K562 (cell line): Measurements from ENCODE around the gene LLGL2. TPM values are rescaled to one million over a fixed set of nuclear protein-coding genes. Genes with fewer than 3 reads are reported as not detected.

Experiments
- CC2D1A ChIP-seq: fragments of 450-650 bp; IDR thresholded peaks from 2 replicates; pipeline ENCODE4 v1.6.1; 2017; ENCODE audit warnings: mild to moderate bottlenecking
- CREM ChIP-seq: IDR thresholded peaks from 2 replicates; pipeline ENCODE4 v1.6.1; 2014; ENCODE audit warnings: antibody characterized with exemption, low read depth
- DACH1 ChIP-seq: fragments of 450-650 bp; IDR thresholded peaks from 2 replicates; pipeline ENCODE4 v1.6.1; 2018; ENCODE audit not compliant: partially characterized antibody
- DLX4 ChIP-seq: fragments of 250-450 bp; sonication (Bioruptor Pico); IDR thresholded peaks from 2 replicates; pipeline ENCODE4 v1.6.1; 2021; ENCODE audit warnings: mild to moderate bottlenecking
- FOXA1 ChIP-seq: fragments of 450-650 bp; IDR thresholded peaks from 2 replicates; pipeline ENCODE4 v1.6.1; 2016; ENCODE audit warnings: mild to moderate bottlenecking, borderline replicate concordance
- FOXP1 ChIP-seq: sonication (generic); formaldehyde crosslinking; IDR thresholded peaks from 2 replicates; pipeline ENCODE4 v1.8.0; 2022; ENCODE audit warnings: mild to moderate bottlenecking, missing genetic modification reagents
- ILF3 ChIP-seq: fragments of 450-650 bp; IDR thresholded peaks from 2 replicates; pipeline ENCODE4 v1.6.1; 2018; ENCODE audit warnings: antibody characterized with exemption, mild to moderate bottlenecking, moderate library complexity, borderline replicate concordance
- JUND ChIP-seq, 2 experiments: IDR thresholded peaks; 2 replicates in 1 of 2; 3 replicates in 1 of 2; pipeline ENCODE4 v1.6.1; 2011; ENCODE audit warnings: borderline replicate concordance in 2 of 2, low read depth in 2 of 2, low read length in 2 of 2, improper control_type of control experiment in 1 of 2, missing biosample characterization in 1 of 2, missing genetic modification characterization in 1 of 2, missing genetic modification reagents in 1 of 2
- MAFK ChIP-seq: IDR thresholded peaks from 2 replicates; pipeline ENCODE4 v1.6.1; 2011; ENCODE audit warnings: low read length, improper control_type of control experiment
- NEUROD1 ChIP-seq: fragments of 150-350 bp; IDR thresholded peaks from 2 replicates; pipeline ENCODE4 v1.6.1; 2014; ENCODE audit warnings: borderline replicate concordance, low read length, low read depth; ENCODE audit not compliant: partially characterized antibody
- NRF1 ChIP-seq, 2 experiments: fragments of 450-650 bp; IDR thresholded peaks in 1 of 2; conservative IDR thresholded peaks in 1 of 2; 2 replicates each; pipeline ENCODE4 v1.6.1; 2014; ENCODE audit warnings: mild to moderate bottlenecking in 2 of 2
- PHB2 ChIP-seq: fragments of 450-650 bp; IDR thresholded peaks from 2 replicates; pipeline ENCODE4 v1.6.1; 2017; ENCODE audit warnings: low read depth
- POLR2G ChIP-seq: fragments of 200-400 bp; formaldehyde crosslinking; IDR thresholded peaks from 2 replicates; pipeline ENCODE4 v1.6.1; 2017; ENCODE audit warnings: low read depth, mild to moderate bottlenecking, antibody characterized with exemption, low read length, moderate library complexity
- PYGO2 ChIP-seq: fragments of 450-650 bp; IDR thresholded peaks from 2 replicates; pipeline ENCODE4 v1.6.1; 2016; ENCODE audit warnings: mild to moderate bottlenecking, missing genetic modification characterization, moderate library complexity, missing compliant biosample characterization
- SMARCE1 ChIP-seq: fragments of 450-650 bp; IDR thresholded peaks from 2 replicates; pipeline ENCODE4 v1.7.1; 2016; ENCODE audit warnings: mild to moderate bottlenecking
- SRSF1 ChIP-seq: fragments of 200-400 bp; formaldehyde crosslinking; IDR thresholded peaks from 2 replicates; pipeline ENCODE4 v1.6.1; 2017; ENCODE audit warnings: mild to moderate bottlenecking, low read depth, low read length, moderate library complexity
- SRSF9 ChIP-seq: fragments of 200-400 bp; formaldehyde crosslinking; IDR thresholded peaks from 2 replicates; pipeline ENCODE4 v1.6.1; 2017; ENCODE audit warnings: low read depth, low read length, borderline replicate concordance
- TAF7 ChIP-seq: fragments of 450-650 bp; IDR thresholded peaks from 2 replicates; pipeline ENCODE4 v1.6.1; 2016; ENCODE audit warnings: missing genetic modification characterization, missing compliant biosample characterization
- TOE1 ChIP-seq, 2 experiments: fragments of 450-650 bp in 1 of 2; sonication (generic) in 1 of 2; formaldehyde crosslinking in 1 of 2; IDR thresholded peaks; 2 replicates each; pipeline versions ENCODE4 v1.7.1 to v1.8.0; 2016 to 2022; ENCODE audit warnings: borderline replicate concordance in 2 of 2, mild to moderate bottlenecking in 2 of 2, antibody characterized with exemption in 1 of 2, inconsistent platforms in 1 of 2, low read depth in 1 of 2, missing genetic modification reagents in 1 of 2, moderate library complexity in 1 of 2
- ZNF146 ChIP-seq: IDR thresholded peaks from one replicate; pipeline ENCODE4 v1.6.1; 2018; ENCODE audit warnings: missing compliant biosample characterization; ENCODE audit not compliant: unreplicated experiment
- ZNF174 ChIP-seq: fragments of 250-450 bp; sonication (Bioruptor Pico); IDR thresholded peaks from 2 replicates; pipeline ENCODE4 v1.4.0; 2020; ENCODE audit warnings: mild to moderate bottlenecking
- ZNF224 ChIP-seq: sonication (generic); formaldehyde crosslinking; IDR thresholded peaks from 2 replicates; pipeline ENCODE4 v1.8.0; 2022; ENCODE audit warnings: mild to moderate bottlenecking, missing genetic modification reagents
- ZNF699 ChIP-seq: fragments of 250-450 bp; sonication (Bioruptor Pico); IDR thresholded peaks from 2 replicates; pipeline ENCODE4 v1.8.0; 2021; ENCODE audit warnings: mild to moderate bottlenecking, moderate library complexity; ENCODE audit not compliant: insufficient replicate concordance
- ZZZ3 ChIP-seq: fragments of 450-650 bp; IDR thresholded peaks from 2 replicates; pipeline ENCODE4 v1.6.1; 2016; ENCODE audit warnings: antibody characterized with exemption, mild to moderate bottlenecking, moderate library complexity
- polyA plus RNA-seq, 8 experiments: library from polyadenylated mRNA; depleted of rRNA in 4 of 8; stranded (reverse) in 5 of 8; unstranded in 3 of 8; fragments of >200 nt; fragmentation: Nextera tagmentation in 2 of 8; fragmentation: Illumina TruSeq in 1 of 8; extraction: Ambion mirVana in 2 of 8; extraction: Trizol in 1 of 8; gene quantifications; 2 replicates each; pipeline versions ENCODE4 v1.2.1 to v1.2.3, GENCODE V29; 2011 to 2014; ENCODE audit warnings: inconsistent platforms in 1 of 8, missing spikeins in 1 of 8
- total RNA-seq, 7 experiments: library from RNA; depleted of rRNA in 6 of 7; stranded (reverse); fragments of >200 nt in 6 of 7; fragmentation: Illumina TruSeq in 2 of 7; extraction: Trizol in 2 of 7; gene quantifications; 2 replicates each; pipeline versions ENCODE4 v1.2.1 to v1.2.3, GENCODE V29; 2011 to 2021; ENCODE audit warnings: low replicate concordance in 1 of 7
- TF ChIP-seq, protein P1 (sequence below): fragments of 450-650 bp; formaldehyde crosslinking; IDR thresholded peaks from 2 replicates; pipeline ENCODE4 v1.4.0; 2020; ENCODE audit warnings: mild to moderate bottlenecking, moderate library complexity

The LLGL2 gene
- total and polyA plus RNA-seq, 9 of the 15 experiments (the other 6 are each of a cell fraction or from before 2014, with no cell fraction given), result 0.32 to 24.4 (median 10.2) TPM

DNA sequence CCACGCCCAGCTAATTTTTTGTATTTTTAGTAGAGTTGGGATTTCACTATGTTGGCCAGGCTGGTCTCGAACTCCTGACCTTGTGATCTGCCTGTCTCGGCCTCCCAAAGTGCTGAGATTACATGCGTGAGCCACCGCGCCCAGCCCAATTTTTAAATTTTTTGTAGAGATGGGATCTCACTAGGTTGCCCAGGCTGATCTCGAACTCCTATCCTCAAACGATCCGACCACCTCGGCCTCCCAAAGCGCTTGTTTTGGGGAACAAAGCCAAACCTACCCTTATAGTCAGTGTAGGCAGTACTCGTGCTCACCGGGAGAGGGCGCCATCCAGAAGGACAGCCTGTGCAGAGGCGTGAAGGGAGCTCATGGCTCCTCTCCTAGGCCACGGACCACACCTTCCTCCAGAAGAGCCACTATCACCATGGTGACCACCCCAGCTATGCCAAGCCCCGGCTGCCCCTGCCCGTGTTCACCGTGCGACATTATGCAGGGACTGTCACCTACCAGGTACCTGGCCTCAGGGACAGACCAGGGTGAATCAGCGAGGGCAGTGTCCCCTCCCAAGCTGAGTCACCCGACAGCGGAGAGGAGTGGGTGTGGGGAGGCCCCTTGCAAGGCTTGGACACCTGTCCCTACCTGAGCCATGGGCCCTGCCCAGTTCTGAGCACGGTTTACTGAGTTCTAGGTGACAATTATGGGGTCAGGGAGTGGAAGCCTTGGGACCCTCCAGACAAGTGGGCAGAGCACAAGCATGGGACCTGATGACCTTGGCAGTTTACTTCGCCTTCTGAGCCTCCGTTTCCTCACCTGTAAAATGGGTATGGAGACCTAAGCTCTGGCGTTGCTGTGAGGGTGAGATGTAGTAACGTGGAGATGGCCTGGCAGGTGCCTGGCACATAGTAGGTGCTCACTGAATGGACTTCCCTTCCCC, 75.8 kb downstream of the LLGL2 start (continued):
- TF ChIP-seq DACH1, result no peak
- TF ChIP-seq TOE1 (IDR thresholded peaks at IDR 0.05; ENCODE audit: borderline replicate concordance), result 0 out of 2 replicates have a peak, but pooled peaks have one; percentile 30
- no peak for TF ChIP-seq TOE1 (CRISPR knock-in tag; IDR thresholded peaks at IDR 0.05; ENCODE audit: borderline replicate concordance, low read depth)
- TF ChIP-seq PYGO2, result no peak
- TF ChIP-seq, protein P1, sequence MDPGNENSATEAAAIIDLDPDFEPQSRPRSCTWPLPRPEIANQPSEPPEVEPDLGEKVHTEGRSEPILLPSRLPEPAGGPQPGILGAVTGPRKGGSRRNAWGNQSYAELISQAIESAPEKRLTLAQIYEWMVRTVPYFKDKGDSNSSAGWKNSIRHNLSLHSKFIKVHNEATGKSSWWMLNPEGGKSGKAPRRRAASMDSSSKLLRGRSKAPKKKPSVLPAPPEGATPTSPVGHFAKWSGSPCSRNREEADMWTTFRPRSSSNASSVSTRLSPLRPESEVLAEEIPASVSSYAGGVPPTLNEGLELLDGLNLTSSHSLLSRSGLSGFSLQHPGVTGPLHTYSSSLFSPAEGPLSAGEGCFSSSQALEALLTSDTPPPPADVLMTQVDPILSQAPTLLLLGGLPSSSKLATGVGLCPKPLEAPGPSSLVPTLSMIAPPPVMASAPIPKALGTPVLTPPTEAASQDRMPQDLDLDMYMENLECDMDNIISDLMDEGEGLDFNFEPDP, result no peak
- TF ChIP-seq ZNF699 (CRISPR knock-in tag), result no peak
- no peak for TF ChIP-seq ZNF174 (CRISPR knock-in tag)
- TF ChIP-seq CC2D1A, result no peak
- no peak for TF ChIP-seq DLX4
- TF ChIP-seq NEUROD1, result peak; percentile 36
- TF ChIP-seq TAF7 (tag), result no peak
- no peak for TF ChIP-seq MAFK
- no peak for TF ChIP-seq ZNF146 (CRISPR knock-in tag)
- TF ChIP-seq ZZZ3, result no peak
- no peak for TF ChIP-seq FOXA1
- TF ChIP-seq SMARCE1, result 0 out of 2 replicates have a peak, but pooled peaks have one; percentile 17
- TF ChIP-seq NRF1 (conservative IDR thresholded peaks at IDR 0.05 in 1 of 2, IDR thresholded peaks at IDR 0.05 in 1 of 2), result 0 out of 4 replicates have a peak, but pooled peaks of 1 of the 2 experiments have one; percentile 13
- TF ChIP-seq ZNF224, result no peak
- TF ChIP-seq SRSF1, result no peak
- peak; percentile 39 for TF ChIP-seq JUND (IDR thresholded peaks at IDR 0.05; ENCODE audit: borderline replicate concordance, low read depth, low read length)
- TF ChIP-seq JUND (tag; IDR thresholded peaks at IDR 0.05; ENCODE audit: borderline replicate concordance, low read depth, low read length), result no peak; the same call in 2 of the 3 replicates
- no peak for TF ChIP-seq PHB2
- TF ChIP-seq ILF3, result no peak
- TF ChIP-seq CREM, result peak; percentile 72
- TF ChIP-seq POLR2G, result no peak
- TF ChIP-seq SRSF9, result no peak
- TF ChIP-seq FOXP1 (CRISPR knock-in tag), result no peak
